Measurements from ENCODE around the gene HSD17B12. TPM values are rescaled to one million over a fixed set of nuclear protein-coding genes. Genes with fewer than 3 reads are reported as not detected.
A peak's percentile ranks its signal among the peaks of the same experiment; 100 is the strongest.

HSD17B12 gene
- total RNA-seq, 1 experiment from 2014 or later: 307 TPM

- BruUV-seq (replicated peaks): no TSS peak
- peaks cover 38% of the 10 kb centered on the region for H3K36me3 ChIP-seq (ENCODE audit: insufficient read depth, low read length, poor library complexity, severe bottlenecking)
- TF ChIP-seq EZH2 (IDR thresholded peaks at IDR 0.05; ENCODE audit: borderline replicate concordance, low read depth, low read length, poor library complexity, severe bottlenecking) (no peak), CTCF (conservative IDR thresholded peaks at IDR 0.05; ENCODE audit: low read depth, low read length) (no peak)
- no peaks in the 10 kb centered on the region for H3K27me3 ChIP-seq (replicated peaks; ENCODE audit: insufficient read depth, low read depth, low read length, poor library complexity)
- CTCF ChIA-PET: no interaction called here
- H3K9me3 ChIP-seq (ENCODE audit: low read depth, low read length, poor library complexity, severe bottlenecking): no peaks in the 10 kb centered on the region
- H3K27ac ChIP-seq (ENCODE audit: low read depth, low read length, poor library complexity, severe bottlenecking): no peak overlapping the region
- DNase-seq (ENCODE audit: low spot score): no peak
- H3K4me1 ChIP-seq (ENCODE audit: insufficient read depth, low read length, poor library complexity, severe bottlenecking): no peaks in the 10 kb centered on the region
- no peak overlapping the region for H3K4me3 ChIP-seq (ENCODE audit: low read depth, low read length, poor library complexity, severe bottlenecking)
- intact Hi-C loops (cut with micrococcal nuclease; ENCODE audit: unreplicated experiment): no loop called here
- POLR2A ChIA-PET (ENCODE audit: low non-redundant PET): no interaction called here
These were observed 222.5 kb downstream of the HSD17B12 start for GRCh38 chr11:43903078-43903477.

GRCh38 chr11:43903969-43904368 lies 223.4 kb downstream of the HSD17B12 start:
- BruUV-seq (replicated peaks): no TSS peak
- peaks cover 29% of the 10 kb centered on the region for H3K36me3 ChIP-seq (ENCODE audit: insufficient read depth, low read length, poor library complexity, severe bottlenecking)
- H3K27me3 ChIP-seq (replicated peaks; ENCODE audit: insufficient read depth, low read depth, low read length, poor library complexity): no peaks in the 10 kb centered on the region
- H3K9me3 ChIP-seq (ENCODE audit: low read depth, low read length, poor library complexity, severe bottlenecking): no peaks in the 10 kb centered on the region
- no peak overlapping the region for H3K4me3 ChIP-seq (ENCODE audit: low read depth, low read length, poor library complexity, severe bottlenecking)
- intact Hi-C loops (cut with micrococcal nuclease; ENCODE audit: unreplicated experiment): no loop called here
- no peak for TF ChIP-seq EZH2 (IDR thresholded peaks at IDR 0.05; ENCODE audit: borderline replicate concordance, low read depth, low read length, poor library complexity, severe bottlenecking)
- no peak overlapping the region for H3K27ac ChIP-seq (ENCODE audit: low read depth, low read length, poor library complexity, severe bottlenecking)
- no peak for DNase-seq (ENCODE audit: low spot score)
- POLR2A ChIA-PET (ENCODE audit: low non-redundant PET): interaction anchor here (0.6 kb wide), 1 partner anchor 10 kb away, joined by 3 read pairs; no protein-coding TSS in a partner anchor
- CTCF ChIA-PET: no interaction called here
- H3K4me1 ChIP-seq (ENCODE audit: insufficient read depth, low read length, poor library complexity, severe bottlenecking): no peaks in the 10 kb centered on the region

- Histone ChIP-seq H3K36me3 (ENCODE audit: insufficient read depth, low read length, poor library complexity, severe bottlenecking) (peaks cover 22% of the 10 kb centered on the region), H3K4me1 (ENCODE audit: insufficient read depth, low read length, poor library complexity, severe bottlenecking) (no peaks in the 10 kb centered on the region), H3K9me3 (ENCODE audit: low read depth, low read length, poor library complexity, severe bottlenecking) (no peaks in the 10 kb centered on the region), H3K27ac (ENCODE audit: low read depth, low read length, poor library complexity, severe bottlenecking) (no peak overlapping the region), H3K4me3 (ENCODE audit: low read depth, low read length, poor library complexity, severe bottlenecking) (no peak overlapping the region), H3K27me3 (replicated peaks; ENCODE audit: insufficient read depth, low read depth, low read length, poor library complexity) (no peaks in the 10 kb centered on the region)
- CTCF ChIA-PET: no interaction called here
- POLR2A ChIA-PET (ENCODE audit: low non-redundant PET): no interaction called here
- TF ChIP-seq CTCF (conservative IDR thresholded peaks at IDR 0.05; ENCODE audit: low read depth, low read length) (no peak), EZH2 (IDR thresholded peaks at IDR 0.05; ENCODE audit: borderline replicate concordance, low read depth, low read length, poor library complexity, severe bottlenecking) (no peak)
- BruUV-seq (replicated peaks): no TSS peak
- no peak for DNase-seq (ENCODE audit: low spot score)
- intact Hi-C loops (cut with micrococcal nuclease; ENCODE audit: unreplicated experiment): no loop called here
These were observed 224.4 kb downstream of the HSD17B12 start for GRCh38 chr11:43904742-43905535.

- ChIA-PET CTCF (no interaction called here), POLR2A (ENCODE audit: low non-redundant PET) (no interaction called here)
- DNase-seq (ENCODE audit: low spot score): peak; percentile 30
- H3K9me3 ChIP-seq (ENCODE audit: low read depth, low read length, poor library complexity, severe bottlenecking): no peaks in the 10 kb centered on the region
- intact Hi-C loops (cut with micrococcal nuclease; ENCODE audit: unreplicated experiment): no loop called here
- no TSS peak for BruUV-seq (replicated peaks)
- H3K27ac ChIP-seq (ENCODE audit: low read depth, low read length, poor library complexity, severe bottlenecking): no peak overlapping the region
- no peaks in the 10 kb centered on the region for H3K4me1 ChIP-seq (ENCODE audit: insufficient read depth, low read length, poor library complexity, severe bottlenecking)
- no peak overlapping the region for H3K4me3 ChIP-seq (ENCODE audit: low read depth, low read length, poor library complexity, severe bottlenecking)
- peaks cover 27% of the 10 kb centered on the region for H3K36me3 ChIP-seq (ENCODE audit: insufficient read depth, low read length, poor library complexity, severe bottlenecking)
- H3K27me3 ChIP-seq (replicated peaks; ENCODE audit: insufficient read depth, low read depth, low read length, poor library complexity): no peaks in the 10 kb centered on the region
- TF ChIP-seq EZH2 (IDR thresholded peaks at IDR 0.05; ENCODE audit: borderline replicate concordance, low read depth, low read length, poor library complexity, severe bottlenecking): no peak
These were observed 225.3 kb downstream of the HSD17B12 start for GRCh38 chr11:43905813-43906241.

Other genes starting within 250 kb of the HSD17B12 start
- gene ALKBH3, start 200.1 kb downstream of the HSD17B12 start, total RNA-seq (2021): 94.4 and 96.6 TPM in 2 replicates